H1 (cell line): ENCODE measurements around the gene CAMTA2. TPM values are rescaled to one million over a fixed set of nuclear protein-coding genes. Genes with fewer than 3 reads are reported as not detected.

Experiments used
- CTCF ChIA-PET: fragments of 300-600 bp; sonication (Branson Sonifier 250); formaldehyde crosslinking; loops from one replicate; lab custom pipeline; 2021; ENCODE audit not compliant: partially characterized antibody; lab: Charles Lee
- POLR2A ChIA-PET: fragments of 300-600 bp; sonication (Branson Sonifier 250); formaldehyde crosslinking; loops from one replicate; lab custom pipeline; 2021; ENCODE audit warnings: inconsistent platforms; ENCODE audit not compliant: partially characterized antibody; lab: Charles Lee
- DNase-seq, 2 experiments: peaks; one replicate each; pipeline versions ENCODE4 v3.0.0 to v3.0.0-alpha.2; 2010 to 2022; ENCODE audit warnings: low spot score in 2 of 2, low read depth in 1 of 2, mixed read lengths in 1 of 2
- FAIRE-seq: peaks from 2 replicates; lab custom pipeline; 2011; peaks lifted over from hg19 to GRCh38; lab: Jason Lieb, UNC
- H2AFZ ChIP-seq: 2 replicates; pipeline ENCODE4 v1.8.1; 2012; ENCODE audit warnings: low read length, inconsistent platforms
- H2AK5ac ChIP-seq: 2 replicates; pipeline ENCODE4 v1.6.1; 2013; ENCODE audit warnings: low read depth, low read length
- H2BK120ac ChIP-seq: replicated peaks from 2 replicates; pipeline ENCODE3; 2013; ENCODE audit warnings: low read depth, low read length, inconsistent platforms
- H2BK12ac ChIP-seq: 2 replicates; pipeline ENCODE4 v1.6.1; 2013; ENCODE audit warnings: low read depth, low read length
- H2BK15ac ChIP-seq: 2 replicates; pipeline ENCODE4 v1.6.1; 2013; ENCODE audit warnings: low read length
- H2BK20ac ChIP-seq: 2 replicates; pipeline ENCODE4 v1.6.1; 2013; ENCODE audit warnings: low read length
- H2BK5ac ChIP-seq: 2 replicates; pipeline ENCODE4 v1.6.1; 2013; ENCODE audit warnings: low read depth, low read length
- H3K14ac ChIP-seq: 2 replicates; pipeline ENCODE4 v1.6.1; 2013; ENCODE audit warnings: inconsistent platforms; ENCODE audit not compliant: insufficient read length
- H3K18ac ChIP-seq: 2 replicates; pipeline ENCODE4 v1.6.1; 2013; ENCODE audit warnings: low read length; ENCODE audit errors: extremely low read depth
- H3K23ac ChIP-seq: 2 replicates; pipeline ENCODE4 v1.6.1; 2013; ENCODE audit warnings: inconsistent platforms; ENCODE audit not compliant: insufficient read length
- H3K23me2 ChIP-seq: 2 replicates; pipeline ENCODE4 v1.6.1; 2013; ENCODE audit warnings: low read depth, low read length
- H3K27ac ChIP-seq: 2 replicates; pipeline ENCODE4 v1.6.1; 2011; ENCODE audit warnings: low read depth, low read length, inconsistent platforms
- H3K27me3 ChIP-seq, 4 experiments: replicated peaks in 1 of 4; 1 replicate in 1 of 4; 2 replicates in 3 of 4; pipeline versions ENCODE4 v1.6.1 to v1.8.1; 2011 to 2013; ENCODE audit warnings: low read length in 3 of 4, mild to moderate bottlenecking in 3 of 4, inconsistent platforms in 2 of 4, mixed read lengths in 2 of 4, moderate library complexity in 1 of 4; ENCODE audit not compliant: control insufficient read depth in 3 of 4, insufficient read depth in 3 of 4; ENCODE audit errors: extremely low read depth in 1 of 4
- H3K36me3 ChIP-seq, 4 experiments: 2 replicates each; pipeline versions ENCODE4 v1.6.1 to v1.8.1; 2011 to 2013; ENCODE audit warnings: mild to moderate bottlenecking in 4 of 4, low read length in 3 of 4, moderate library complexity in 2 of 4, control low read depth in 1 of 4, inconsistent platforms in 1 of 4; ENCODE audit not compliant: insufficient read depth in 4 of 4, control insufficient read depth in 2 of 4
- H3K4ac ChIP-seq: replicated peaks from 2 replicates; pipeline ENCODE3; 2013; ENCODE audit warnings: low read length, low read depth, mixed read lengths, inconsistent platforms; ENCODE audit not compliant: insufficient read length
- H3K4me1 ChIP-seq, 4 experiments: replicated peaks in 1 of 4; 1 replicate in 1 of 4; 2 replicates in 3 of 4; pipeline versions ENCODE4 v1.6.1 to v1.8.1; 2011 to 2013; ENCODE audit warnings: low read length in 3 of 4, inconsistent platforms in 2 of 4, mixed read lengths in 1 of 4; ENCODE audit not compliant: insufficient read depth in 4 of 4, control insufficient read depth in 3 of 4
- H3K4me2 ChIP-seq, 2 experiments: 2 replicates each; pipeline versions ENCODE4 v1.6.1 to v1.8.1; 2011 to 2013; ENCODE audit warnings: low read depth in 2 of 2, low read length in 2 of 2, control low read depth in 1 of 2, inconsistent platforms in 1 of 2, mild to moderate bottlenecking in 1 of 2; ENCODE audit not compliant: insufficient read depth in 1 of 2
- H3K4me3 ChIP-seq, 4 experiments: fragments of 200-600, 300-600 bp in 1 of 4; sonication (generic), shearing (Covaris generic), sonication (Bioruptor Twin) in 1 of 4; 2 replicates each; pipeline versions ENCODE4 v1.5.1 to v1.8.1; 2011 to 2016; ENCODE audit warnings: low read length in 4 of 4, low read depth in 3 of 4, control low read depth in 2 of 4, inconsistent platforms in 2 of 4, mild to moderate bottlenecking in 2 of 4, mixed read lengths in 1 of 4, moderate library complexity in 1 of 4; ENCODE audit not compliant: insufficient read depth in 2 of 4; ENCODE audit errors: extremely low read depth in 1 of 4
- H3K56ac ChIP-seq: replicated peaks from 2 replicates; pipeline ENCODE3; 2013; ENCODE audit warnings: low read depth, mild to moderate bottlenecking, mixed read lengths, low read length, inconsistent platforms; ENCODE audit not compliant: insufficient read length
- H3K79me1 ChIP-seq: 2 replicates; pipeline ENCODE4 v1.6.1; 2013; ENCODE audit warnings: low read depth, low read length, control low read depth
- H3K79me2 ChIP-seq, 2 experiments: 2 replicates each; pipeline versions ENCODE4 v1.6.1 to v1.8.1; 2012 to 2013; ENCODE audit warnings: low read length in 2 of 2, mild to moderate bottlenecking in 2 of 2, inconsistent platforms in 1 of 2; ENCODE audit not compliant: insufficient read depth in 2 of 2, control insufficient read depth in 1 of 2
- H3K9ac ChIP-seq, 4 experiments: replicated peaks in 1 of 4; 1 replicate in 1 of 4; 2 replicates in 3 of 4; pipeline versions ENCODE4 v1.6.1 to v1.8.1; 2011 to 2013; ENCODE audit warnings: low read depth in 3 of 4, low read length in 3 of 4, control low read depth in 2 of 4, mild to moderate bottlenecking in 2 of 4, moderate library complexity in 2 of 4, inconsistent platforms in 1 of 4; ENCODE audit errors: extremely low read depth in 1 of 4
- H3K9me3 ChIP-seq, 2 experiments: 2 replicates each; pipeline versions ENCODE4 v1.6.1 to v1.8.1; 2012 to 2013; ENCODE audit warnings: mild to moderate bottlenecking in 2 of 2, moderate library complexity in 2 of 2, control low read depth in 1 of 2, inconsistent platforms in 1 of 2, low read depth in 1 of 2, low read length in 1 of 2, mixed read lengths in 1 of 2; ENCODE audit not compliant: insufficient read depth in 2 of 2
- H4K20me1 ChIP-seq, 2 experiments: replicated peaks in 1 of 2; 2 replicates each; pipeline versions ENCODE3 to v1.8.1; 2011 to 2013; ENCODE audit warnings: inconsistent platforms in 2 of 2, low read length in 2 of 2, mild to moderate bottlenecking in 1 of 2; ENCODE audit not compliant: insufficient read depth in 2 of 2, control insufficient read depth in 1 of 2
- H4K5ac ChIP-seq: 2 replicates; pipeline ENCODE4 v1.6.1; 2013; ENCODE audit warnings: low read length, low read depth, mixed read lengths, inconsistent platforms; ENCODE audit not compliant: insufficient read length
- H4K8ac ChIP-seq: 2 replicates; pipeline ENCODE4 v1.8.0; 2013; ENCODE audit warnings: mild to moderate bottlenecking, moderate library complexity, low read length, inconsistent platforms; ENCODE audit not compliant: insufficient read depth; ENCODE audit errors: extremely low read depth
- H4K91ac ChIP-seq: replicated peaks from 2 replicates; pipeline ENCODE3; 2013; ENCODE audit warnings: low read length, mixed read lengths, inconsistent platforms; ENCODE audit not compliant: insufficient read length
- ASH2L ChIP-seq: fragments of 200-600, 300-600 bp; sonication (generic); IDR thresholded peaks from one replicate; pipeline ENCODE4 v1.7.1; 2017; ENCODE audit warnings: low read length
- BRCA1 ChIP-seq: IDR thresholded peaks from 2 replicates; pipeline ENCODE4 v1.6.1; 2012; ENCODE audit warnings: low read depth, low read length, improper control_type of control experiment
- CBX8 ChIP-seq: fragments of 300-800, 300-1000 bp; sonication (generic); IDR thresholded peaks from 2 replicates; pipeline ENCODE4 v1.7.1; 2016; ENCODE audit warnings: low read depth, low read length, borderline replicate concordance
- EP300 ChIP-seq, 2 experiments: IDR thresholded peaks; 1 replicate in 1 of 2; 2 replicates in 1 of 2; pipeline ENCODE4 v1.6.1; 2011 to 2012; ENCODE audit warnings: low read depth in 2 of 2, low read length in 2 of 2, mild to moderate bottlenecking in 2 of 2, borderline replicate concordance in 1 of 2, inconsistent platforms in 1 of 2, moderate library complexity in 1 of 2
- EZH2 ChIP-seq: fragments of 200-600 bp; sonication (generic); IDR thresholded peaks from 2 replicates; pipeline ENCODE4 v1.7.1; 2012; ENCODE audit warnings: low read depth, mild to moderate bottlenecking, moderate library complexity, low read length, inconsistent platforms; ENCODE audit not compliant: severe bottlenecking
- HDAC2 ChIP-seq, 2 experiments: fragments of 300-600 bp in 1 of 2; sonication (generic) in 1 of 2; IDR thresholded peaks; 2 replicates each; pipeline ENCODE4 v1.6.1; 2011 to 2012; ENCODE audit warnings: low read depth in 2 of 2, low read length in 2 of 2, mild to moderate bottlenecking in 2 of 2, moderate library complexity in 2 of 2, borderline replicate concordance in 1 of 2, inconsistent platforms in 1 of 2
- HDAC6 ChIP-seq: IDR thresholded peaks from one replicate; pipeline ENCODE4 v1.7.1; 2012; ENCODE audit warnings: low read depth, mild to moderate bottlenecking, inconsistent platforms, low read length, moderate library complexity
- KDM4A ChIP-seq: IDR thresholded peaks from one replicate; pipeline ENCODE4 v1.7.1; 2012; ENCODE audit warnings: low read depth, mild to moderate bottlenecking, moderate library complexity, low read length, inconsistent platforms; ENCODE audit not compliant: severe bottlenecking
- RFX5 ChIP-seq: IDR thresholded peaks from 2 replicates; pipeline ENCODE4 v1.6.1; 2011; ENCODE audit warnings: low read depth, low read length, improper control_type of control experiment, borderline replicate concordance
- RXRA ChIP-seq: IDR thresholded peaks from 2 replicates; pipeline ENCODE4 v1.6.1; 2011; ENCODE audit warnings: low read depth, mild to moderate bottlenecking, low read length, moderate library complexity; ENCODE audit not compliant: insufficient read depth
- SIX5 ChIP-seq: IDR thresholded peaks from 2 replicates; pipeline ENCODE4 v1.6.1; 2011; ENCODE audit warnings: mild to moderate bottlenecking, low read depth, low read length
- TAF1 ChIP-seq: IDR thresholded peaks from 2 replicates; pipeline ENCODE4 v1.6.1; 2011; ENCODE audit warnings: mild to moderate bottlenecking, low read depth, low read length
- TCF12 ChIP-seq: IDR thresholded peaks from 2 replicates; pipeline ENCODE4 v1.6.1; 2011; ENCODE audit warnings: low read depth, mild to moderate bottlenecking, low read length
- WGBS, 2 experiments: shearing (Covaris generic) in 1 of 2; methylation state at CpG; one replicate each; pipeline versions ENCODE4 v1.1.6 to v1.1.7; 2013 to 2015; ENCODE audit warnings: low lambda C conversion rate in 2 of 2, mixed read lengths in 2 of 2, inconsistent platforms in 1 of 2, low coverage in 1 of 2, missing lambda C conversion rate in 1 of 2; ENCODE audit not compliant: insufficient replicate concordance in 2 of 2, insufficient coverage in 1 of 2, insufficient read length in 1 of 2; ENCODE audit errors: extremely low coverage in 1 of 2, missing lambda C conversion rate in 1 of 2; 5-methylcytosine and 5-hydroxymethylcytosine counted together
- polyA plus RNA-seq, 7 experiments: library from polyadenylated mRNA; depleted of rRNA in 3 of 7; stranded (reverse) in 5 of 7; unstranded in 2 of 7; fragments of >200 nt in 5 of 7; fragments of 200-250 nt in 2 of 7; gene quantifications; 1 replicate in 5 of 7; 2 replicates in 1 of 7; 4 replicates in 1 of 7; pipeline versions ENCODE4 v1.2.1 to v1.2.3, GENCODE V29; 2011 to 2013; ENCODE audit warnings: missing spikeins in 2 of 7, mixed read lengths in 2 of 7
- total RNA-seq: library from RNA; stranded (reverse); fragmentation: NEBNext Ultra II Directional; extraction: Animal tissue kit (Norgen Biotek cat#: 25700); gene quantifications from 2 replicates; pipeline ENCODE4 v1.2.1, GENCODE V29; 2021

CAMTA2 gene
- total and polyA plus RNA-seq, 2 of the 8 experiments (the other 6 are each of a cell fraction or from before 2014, with no cell fraction given) = 5.5 to 12.0 TPM

GRCh38 chr17:5022171-5022711 is 34.8 kb upstream of the CAMTA2 start:
- H3K79me2 ChIP-seq = no peaks in the 10 kb centered on the region
- no peak overlapping the region for H3K4me3 ChIP-seq
- H3K36me3 ChIP-seq = peaks cover 7 to 43% (median 22%) of the 10 kb centered on the region in 4 experiments
- no peak overlapping the region for H4K5ac ChIP-seq
- H3K9me3 ChIP-seq = no peaks in the 10 kb centered on the region
- H3K56ac ChIP-seq = no peak overlapping the region
- H3K27ac ChIP-seq = no peak overlapping the region
- no peaks in the 10 kb centered on the region for H3K27me3 ChIP-seq
- FAIRE-seq = no peak
- H2BK15ac ChIP-seq = no peak overlapping the region
- no peak overlapping the region for H3K9ac ChIP-seq
- no peak overlapping the region for H4K8ac ChIP-seq
- H2BK5ac ChIP-seq = no peak overlapping the region
- 90% methylated on average over 30 of the region's 30 CpGs; no CpG with 5 or more reads in 1 of the 2 experiments for WGBS, 2 experiments
- H3K4me2 ChIP-seq = no peak overlapping the region
- H2AK5ac ChIP-seq = no peak overlapping the region
- H3K79me1 ChIP-seq = no peaks in the 10 kb centered on the region
- ChIA-PET POLR2A (interaction anchor here (0.8 to 2.6 kb wide), 9 partner anchors 9 to 79 kb away, joined by 3 to 10 read pairs (median 4); no protein-coding TSS in a partner anchor), CTCF (interaction anchor here (0.7 to 5.4 kb wide), 6 partner anchors 8 to 41 kb away, joined by 3 to 21 read pairs (median 4); partner anchors contain the start of gene SLC52A1)
- no peak overlapping the region for H3K4ac ChIP-seq
- no peak overlapping the region for H2BK20ac ChIP-seq
- no peak overlapping the region for H2BK120ac ChIP-seq
- H3K18ac ChIP-seq = no peak overlapping the region
- no peaks in the 10 kb centered on the region for H3K23me2 ChIP-seq
- H2AFZ ChIP-seq = no peak overlapping the region
- H4K91ac ChIP-seq = no peak overlapping the region
- no peak overlapping the region for H3K23ac ChIP-seq
- H4K20me1 ChIP-seq = peaks cover 0 to 5% of the 10 kb centered on the region in 2 experiments
- no peak overlapping the region for H2BK12ac ChIP-seq
- no peak overlapping the region for H3K14ac ChIP-seq
- no peak for DNase-seq
- no peaks in the 10 kb centered on the region for H3K4me1 ChIP-seq
- TF ChIP-seq TCF12 (no peak), HDAC2 (IDR thresholded peaks at IDR 0.05; ENCODE audit: borderline replicate concordance in 1 of 2, low read depth in 2 of 2, low read length in 2 of 2) (no peak), RFX5 (no peak), BRCA1 (no peak), TAF1 (no peak), HDAC6 (no peak), ASH2L (no peak), CBX8 (no peak), SIX5 (no peak), KDM4A (no peak), EZH2 (no peak), RXRA (no peak), EP300 (IDR thresholded peaks at IDR 0.05; ENCODE audit: borderline replicate concordance in 1 of 2, low read depth in 2 of 2, low read length in 2 of 2) (no peak)
